HT1080 (cell line): ENCODE measurements around the gene UBE2G1. TPM values are rescaled to one million over a fixed set of nuclear protein-coding genes. Genes with fewer than 3 reads are reported as not detected.
"Not testable (repeated sequence)": the region's sequence is repeated elsewhere in the genome, so short reads cannot be mapped to it uniquely, and the experiment has no call there.

Experiments used
- DNase-seq: peaks from one replicate; pipeline ENCODE4 v3.0.0-alpha.2; 2015; ENCODE audit warnings: low read depth
- polyA plus RNA-seq, 2 experiments: library from polyadenylated mRNA; depleted of rRNA; stranded (reverse); fragments of >200 nt; gene quantifications; 2 replicates each; pipeline ENCODE4 v1.2.3, GENCODE V29; 2015
- total RNA-seq: library from RNA; depleted of rRNA; stranded (reverse); fragments of >200 nt; shearing (Covaris generic); gene quantifications from 2 replicates; pipeline ENCODE4 v1.2.3, GENCODE V29; 2014; rRNA removed

UBE2G1 gene
- 59.7 and 80.2 TPM in 2 replicates for total RNA-seq
- polyA plus RNA-seq (2015; cell fraction: cytosol; rRNA removed): 70.9 and 91.7 TPM in 2 replicates
- 47.3 and 55.5 TPM in 2 replicates for polyA plus RNA-seq (2015; cell fraction: nucleus; rRNA removed)

GRCh38 chr17:4366327-4367063 lies at the start of gene UBE2G1:
Gene UBE2G1 (minus strand): TSS chr17:4366675. CDS start chr17:4366316, 359 bp downstream.
- peak; percentile 91 for DNase-seq

- DNase-seq: peak; percentile 78
Measured at GRCh38 chr17:4412933-4413831, 46.7 kb upstream of the UBE2G1 start.

- DNase-seq: no peak
Measured at GRCh38 chr17:4411201-4411600, 44.7 kb upstream of the UBE2G1 start.

GRCh38 chr17:4409659-4410058 lies 43.2 kb upstream of the UBE2G1 start:
- no peak for DNase-seq

- no peak for DNase-seq
Measured at GRCh38 chr17:4407851-4408250, 41.4 kb upstream of the UBE2G1 start.

GRCh38 chr17:4407216-4407615 lies 40.7 kb upstream of the UBE2G1 start:
- no peak for DNase-seq

GRCh38 chr17:4406386-4406785 lies 39.9 kb upstream of the UBE2G1 start:
- DNase-seq: no peak

GRCh38 chr17:4405699-4406098 lies 39.2 kb upstream of the UBE2G1 start:
- no peak for DNase-seq

GRCh38 chr17:4405038-4405669 lies 38.7 kb upstream of the UBE2G1 start:
- DNase-seq: no peak

GRCh38 chr17:4397840-4398239 lies 31.4 kb upstream of the UBE2G1 start:
- DNase-seq: no peak

- no peak for DNase-seq
Measured at GRCh38 chr17:4395111-4395478, 28.6 kb upstream of the UBE2G1 start.

GRCh38 chr17:4394208-4395110 lies 28.0 kb upstream of the UBE2G1 start:
- peak; percentile 43 for DNase-seq

- no peak for DNase-seq
Measured at GRCh38 chr17:4393806-4394205, 27.3 kb upstream of the UBE2G1 start.

- DNase-seq: no peak
Measured at GRCh38 chr17:4389079-4389478, 22.6 kb upstream of the UBE2G1 start.

GRCh38 chr17:4387137-4387536 lies 20.7 kb upstream of the UBE2G1 start:
- no peak for DNase-seq

GRCh38 chr17:4386406-4386805 lies 19.9 kb upstream of the UBE2G1 start:
- no peak for DNase-seq

- DNase-seq: no peak
Measured at GRCh38 chr17:4381690-4382671, 15.5 kb upstream of the UBE2G1 start.

- no peak for DNase-seq
Measured at GRCh38 chr17:4378626-4379025, 12.2 kb upstream of the UBE2G1 start.

GRCh38 chr17:4377247-4377646 lies 10.8 kb upstream of the UBE2G1 start:
- not testable (repeated sequence) for DNase-seq
